NCI-H2227 (cell line): Measurements from ENCODE around the gene NXPH4.
A peak's percentile ranks its signal among the peaks of the same experiment; 100 is the strongest.

Experiments used
- DNase-seq: peaks from one replicate; lab custom pipeline; 2025; ENCODE audit not compliant: unreplicated experiment; lab: John Stamatoyannopoulos, UW

The NXPH4 gene

GRCh38 chr12:57270966-57271470 is 54.4 kb downstream of the NXPH4 start:
- DNase-seq = no peak

DNA sequence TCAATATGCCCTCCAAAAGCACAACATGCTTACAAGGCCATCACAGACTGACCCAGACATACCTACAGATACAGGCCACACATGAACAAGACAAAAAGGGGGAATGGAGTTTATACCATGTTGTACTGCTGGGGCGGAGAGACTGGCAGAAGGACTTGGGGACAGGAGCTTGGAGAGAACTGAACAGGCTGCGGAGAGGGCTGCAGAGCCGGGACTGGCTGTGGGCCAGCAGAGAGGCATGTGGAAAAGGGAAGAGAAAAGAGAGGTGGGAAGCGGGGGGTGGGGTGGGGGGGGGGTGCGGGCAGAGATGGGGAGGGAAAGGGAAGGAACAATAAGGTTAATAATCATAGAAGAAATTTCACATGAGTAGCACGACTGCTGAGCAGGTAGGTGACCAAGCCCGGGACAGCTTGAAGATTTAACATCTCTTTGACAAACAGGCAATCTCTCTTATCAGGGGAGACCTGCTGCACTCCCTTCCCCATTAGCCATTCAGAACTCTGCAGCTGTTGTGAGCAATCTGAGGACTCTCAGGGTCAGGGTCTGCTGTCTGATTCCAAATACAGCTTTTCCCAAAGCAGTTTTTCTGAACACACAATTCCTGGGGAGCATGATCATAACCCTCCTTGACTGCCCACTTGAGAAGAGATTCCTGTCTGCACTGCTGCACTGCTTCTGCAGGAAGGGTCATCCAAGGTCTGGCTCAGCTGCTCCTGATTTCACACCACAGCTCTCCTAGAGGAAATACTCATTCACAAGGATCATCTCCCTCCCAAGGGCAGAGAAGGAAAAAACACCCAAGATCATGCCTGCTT is 56.0 kb downstream of the NXPH4 start:
- DNase-seq = peak; percentile 52

- DNase-seq = no peak
Measured at GRCh38 chr12:57273516-57273915, 56.9 kb downstream of the NXPH4 start.
